Gastroesophageal sphincter (tissue), 4 donors: ENCODE measurements around the gene PLA2G5. TPM values are rescaled to one million over a fixed set of nuclear protein-coding genes. Genes with fewer than 3 reads are reported as not detected.
A peak's percentile ranks its signal among the peaks of the same experiment; 100 is the strongest.

Experiments used
- ATAC-seq: fragments of 150-250 bp; one replicate; pipeline ENCODE4 v1.9.1; 2016; ENCODE audit warnings: mild to moderate bottlenecking, moderate library complexity
- H3K27ac ChIP-seq, 4 donors: fragments of 200-600 bp; sonication (generic) in 3 of 4; 1 replicate in 3 of 4; 2 replicates in 1 of 4; pipeline ENCODE4 v1.5.1; 2016 to 2019
- H3K27me3 ChIP-seq: fragments of 200-600 bp; sonication (generic); one replicate; pipeline ENCODE4 v1.5.1; 2019
- H3K36me3 ChIP-seq, 2 donors: fragments of 200-600 bp; sonication (generic); one replicate each; pipeline ENCODE4 v1.5.1; 2019; ENCODE audit warnings: control low read depth in 1 of 2
- H3K4me1 ChIP-seq, 3 donors: fragments of 200-600 bp; sonication (generic); 1 replicate in 2 of 3; 2 replicates in 1 of 3; pipeline ENCODE4 v1.5.1; 2016 to 2019; ENCODE audit warnings: control low read depth in 2 of 3
- H3K4me3 ChIP-seq, 2 donors: fragments of 200-600 bp; sonication (generic); one replicate each; pipeline ENCODE4 v1.5.1; 2019; ENCODE audit warnings: mild to moderate bottlenecking in 1 of 2, moderate library complexity in 1 of 2
- H3K9me3 ChIP-seq, 3 donors: fragments of 200-600 bp; sonication (generic); one replicate each; pipeline ENCODE4 v1.5.1; 2017 to 2019; ENCODE audit warnings: control low read depth in 2 of 3
- EP300 ChIP-seq: sonication (generic); formaldehyde crosslinking; IDR thresholded peaks from one replicate; pipeline ENCODE4 v1.6.1; 2017; ENCODE audit warnings: antibody characterized with exemption, mild to moderate bottlenecking
- POLR2A ChIP-seq, 2 donors: fragments of 450-650 bp; IDR thresholded peaks; one replicate each; pipeline ENCODE4 v1.6.1; 2017; ENCODE audit warnings: antibody characterized with exemption in 2 of 2, mild to moderate bottlenecking in 2 of 2, moderate library complexity in 1 of 2
- POLR2AphosphoS5 ChIP-seq: sonication (generic); formaldehyde crosslinking; IDR thresholded peaks from one replicate; pipeline ENCODE4 v1.6.1; 2017; ENCODE audit warnings: antibody characterized with exemption
- WGBS, 2 donors: methylation state at CpG; one replicate each; pipeline ENCODE4 v1.1.5; 2018; ENCODE audit warnings: low coverage in 1 of 2; 5-methylcytosine and 5-hydroxymethylcytosine counted together
- total RNA-seq, 4 donors: library from RNA; depleted of rRNA; stranded (reverse); fragments of >200 nt; gene quantifications; one replicate each; pipeline ENCODE4 v1.1.0, GENCODE V29; 2016
- TF ChIP-seq, protein P1 (sequence below), 4 experiments: fragments of 200-600 bp in 2 of 4; fragments of 450-650 bp in 2 of 4; sonication (generic) in 1 of 4; IDR thresholded peaks; one replicate each; pipeline ENCODE4 v1.5.1; 2017 to 2019; ENCODE audit warnings: antibody characterized with exemption in 4 of 4, mild to moderate bottlenecking in 2 of 4, moderate library complexity in 2 of 4

Gene PLA2G5
- total RNA-seq, 4 donors from 2014 or later, result 8.8 to 47.1 (median 23.4) TPM

DNA sequence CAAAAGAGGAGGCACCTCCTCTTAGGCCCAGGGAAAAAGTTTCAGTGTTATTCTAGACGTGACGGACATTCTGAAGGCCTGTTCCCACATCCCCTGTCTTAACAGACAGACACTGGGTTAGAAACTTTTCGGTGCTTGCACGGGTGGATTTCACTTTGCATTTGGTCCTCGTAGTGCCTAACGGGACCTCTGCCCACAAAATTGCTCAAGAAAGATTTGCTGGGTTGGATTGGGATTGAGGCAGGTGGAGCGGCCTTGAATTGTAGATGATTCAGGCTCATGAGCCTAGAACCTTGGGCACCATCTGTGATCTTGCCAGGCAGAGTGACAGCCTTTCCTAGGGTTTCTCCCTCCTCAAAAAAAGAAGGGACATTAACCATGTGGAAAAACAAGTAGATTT, 2.8 kb downstream of the PLA2G5 start:
- Histone ChIP-seq H3K4me1 (peaks cover 3 to 73% (median 6%) of the 10 kb centered on the region in 3 donors), H3K27ac (peak overlapping the region in 3 of 4 donors; percentile 52 to 87 (median 81))

DNA sequence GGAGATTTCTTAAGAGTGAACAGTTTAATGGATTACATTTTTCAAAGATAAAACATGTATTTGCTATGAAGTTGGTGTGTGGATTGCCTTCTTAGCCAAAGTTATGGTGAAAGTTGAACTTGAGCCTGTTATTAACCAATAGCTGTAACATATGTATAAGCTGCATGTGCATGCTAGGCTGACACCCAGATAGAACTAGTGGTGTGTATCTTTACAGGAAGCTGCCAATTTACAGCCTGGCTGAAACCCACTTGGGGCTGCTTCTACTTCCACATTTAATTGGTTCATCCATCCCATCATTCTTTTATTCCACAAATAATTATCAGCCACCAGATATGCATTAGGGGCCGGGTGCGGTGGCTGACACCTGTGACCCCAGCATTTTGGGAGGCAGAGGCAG, 3.3 kb downstream of the PLA2G5 start:
- peaks cover 3 to 73% (median 6%) of the 10 kb centered on the region in 3 donors for H3K4me1 ChIP-seq
- H3K4me3 ChIP-seq, result no peak overlapping the region
- peak overlapping the region in 2 of 4 donors; percentile 52 to 87 for H3K27ac ChIP-seq
- ATAC-seq, result no peak
- no peaks in the 10 kb centered on the region for H3K36me3 ChIP-seq
- 60% methylated on average over 1 of the region's 2 CpGs; no CpG with 5 or more reads in 1 of the 2 donors for WGBS, 2 donors
- TF ChIP-seq, protein P1, sequence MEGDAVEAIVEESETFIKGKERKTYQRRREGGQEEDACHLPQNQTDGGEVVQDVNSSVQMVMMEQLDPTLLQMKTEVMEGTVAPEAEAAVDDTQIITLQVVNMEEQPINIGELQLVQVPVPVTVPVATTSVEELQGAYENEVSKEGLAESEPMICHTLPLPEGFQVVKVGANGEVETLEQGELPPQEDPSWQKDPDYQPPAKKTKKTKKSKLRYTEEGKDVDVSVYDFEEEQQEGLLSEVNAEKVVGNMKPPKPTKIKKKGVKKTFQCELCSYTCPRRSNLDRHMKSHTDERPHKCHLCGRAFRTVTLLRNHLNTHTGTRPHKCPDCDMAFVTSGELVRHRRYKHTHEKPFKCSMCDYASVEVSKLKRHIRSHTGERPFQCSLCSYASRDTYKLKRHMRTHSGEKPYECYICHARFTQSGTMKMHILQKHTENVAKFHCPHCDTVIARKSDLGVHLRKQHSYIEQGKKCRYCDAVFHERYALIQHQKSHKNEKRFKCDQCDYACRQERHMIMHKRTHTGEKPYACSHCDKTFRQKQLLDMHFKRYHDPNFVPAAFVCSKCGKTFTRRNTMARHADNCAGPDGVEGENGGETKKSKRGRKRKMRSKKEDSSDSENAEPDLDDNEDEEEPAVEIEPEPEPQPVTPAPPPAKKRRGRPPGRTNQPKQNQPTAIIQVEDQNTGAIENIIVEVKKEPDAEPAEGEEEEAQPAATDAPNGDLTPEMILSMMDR (IDR thresholded peaks at IDR 0.05), result no peak
- no peak for TF ChIP-seq EP300
- TF ChIP-seq POLR2A (IDR thresholded peaks at IDR 0.05), result no peak
- TF ChIP-seq POLR2AphosphoS5, result no peak
- no peaks in the 10 kb centered on the region for H3K9me3 ChIP-seq
- no peaks in the 10 kb centered on the region for H3K27me3 ChIP-seq

More for the DNA sequence above, 2.8 kb downstream of the PLA2G5 start:
- no peaks in the 10 kb centered on the region for H3K36me3 ChIP-seq
- no peak for TF ChIP-seq POLR2AphosphoS5
- H3K9me3 ChIP-seq, result no peaks in the 10 kb centered on the region
- no peak overlapping the region for H3K4me3 ChIP-seq
- no peaks in the 10 kb centered on the region for H3K27me3 ChIP-seq
- ATAC-seq, result no peak
- WGBS, 2 donors, result 81 to 92% methylated on average over 2 to 3 of the region's 7 CpGs

DNA sequence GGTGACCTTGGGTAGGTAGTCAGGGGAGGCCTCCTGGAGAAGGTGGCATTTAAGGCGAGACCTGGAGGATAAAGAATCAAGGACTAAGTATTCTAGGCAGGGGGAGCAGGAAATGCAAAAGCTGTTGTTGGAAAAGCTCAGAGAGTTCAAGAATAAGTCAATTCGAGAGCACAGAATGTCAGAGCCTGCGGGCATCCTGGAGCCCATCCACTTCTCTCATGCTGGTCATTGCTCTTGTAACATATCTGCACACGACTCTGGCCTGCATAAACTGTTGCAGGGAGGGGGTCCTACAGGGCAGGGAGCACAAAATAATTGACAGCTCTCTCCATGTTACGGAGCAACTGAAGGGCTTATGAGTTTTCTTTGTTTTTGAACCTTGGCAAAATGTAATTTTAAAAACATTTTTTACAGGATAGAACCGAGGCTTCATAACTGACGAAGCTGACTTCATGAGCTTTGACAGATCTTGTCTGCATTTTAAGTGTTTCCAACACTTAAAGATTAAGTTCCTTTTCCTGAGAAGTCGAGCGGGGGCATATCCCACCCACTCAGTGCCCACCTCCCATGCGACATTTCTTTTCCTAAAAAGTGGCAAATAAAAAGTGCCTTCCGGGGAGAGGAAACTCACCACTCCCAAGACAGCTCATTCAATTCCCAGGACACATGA, 4.2 kb downstream of the PLA2G5 start:
- H3K9me3 ChIP-seq, result no peaks in the 10 kb centered on the region
- ATAC-seq, result no peak
- H3K27me3 ChIP-seq, result no peaks in the 10 kb centered on the region
- WGBS, 2 donors, result 64 to 72% methylated on average over 10 of the region's 11 CpGs
- no peaks in the 10 kb centered on the region for H3K36me3 ChIP-seq
- TF ChIP-seq, protein P1 (IDR thresholded peaks at IDR 0.05), result no peak
- TF ChIP-seq EP300, result no peak
- TF ChIP-seq POLR2AphosphoS5, result no peak
- TF ChIP-seq POLR2A (IDR thresholded peaks at IDR 0.05), result no peak
- no peak overlapping the region for H3K4me3 ChIP-seq
- H3K4me1 ChIP-seq, result peaks cover 3 to 76% (median 3%) of the 10 kb centered on the region in 3 donors
- peak overlapping the region in 2 of 4 donors; percentile 45 to 48 for H3K27ac ChIP-seq

DNA sequence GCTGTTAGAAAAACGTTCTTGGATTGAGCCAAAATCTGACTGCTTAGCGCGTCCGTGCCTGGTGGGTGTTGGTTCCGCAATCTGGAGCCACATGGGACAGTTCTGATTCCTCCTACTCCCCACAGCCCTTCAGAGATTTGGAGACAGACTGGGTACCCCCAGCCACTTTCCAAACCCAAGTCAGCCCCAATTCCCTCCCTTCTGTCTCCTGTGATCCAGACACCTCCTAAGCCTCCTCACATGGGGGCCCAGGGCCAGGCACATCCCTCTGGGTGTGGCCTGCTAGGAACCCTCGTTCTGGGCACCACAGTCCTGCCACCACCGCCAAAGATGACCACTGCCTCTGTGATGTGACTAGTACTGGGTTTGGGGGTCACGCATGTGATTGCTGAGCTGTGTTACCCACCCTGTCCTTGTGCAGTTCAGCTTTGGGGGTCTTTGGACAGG, 4.8 kb downstream of the PLA2G5 start:
- WGBS, 2 donors, result 24 to 60% methylated on average over 2 to 5 of the region's 8 CpGs
- Histone ChIP-seq H3K27me3 (no peaks in the 10 kb centered on the region), H3K27ac (peak overlapping the region in 3 of 4 donors; percentile 27 to 48 (median 45)), H3K36me3 (no peaks in the 10 kb centered on the region), H3K4me1 (peaks cover 0 to 74% (median 2%) of the 10 kb centered on the region in 3 donors), H3K4me3 (no peak overlapping the region), H3K9me3 (no peaks in the 10 kb centered on the region)
- TF ChIP-seq, protein P1 (IDR thresholded peaks at IDR 0.05), result no peak
- TF ChIP-seq POLR2AphosphoS5, result peak; percentile 12
- TF ChIP-seq EP300, result no peak
- no peak for TF ChIP-seq POLR2A (IDR thresholded peaks at IDR 0.05)
- peak; percentile 37 for ATAC-seq

DNA sequence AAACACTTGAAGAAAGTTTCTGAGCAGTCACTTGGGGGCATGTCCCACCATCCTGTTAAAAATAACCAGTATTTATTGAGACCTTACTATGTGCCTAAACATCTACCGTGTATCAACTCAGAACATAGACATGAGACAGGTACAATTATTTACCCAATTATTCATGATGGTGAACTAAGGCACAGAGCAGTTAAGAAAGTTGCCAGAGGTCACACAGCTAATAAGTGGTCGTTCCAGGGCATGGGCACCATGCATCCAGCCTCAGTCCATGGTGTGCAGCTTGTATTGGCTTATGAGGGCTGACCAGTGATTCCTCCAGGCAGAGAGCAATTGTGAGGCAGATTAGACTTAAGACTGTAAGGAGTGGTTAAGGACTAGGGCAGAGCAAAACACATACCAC, 5.4 kb downstream of the PLA2G5 start:
- H3K27ac ChIP-seq, result no peak overlapping the region
- H3K9me3 ChIP-seq, result no peaks in the 10 kb centered on the region
- TF ChIP-seq EP300 (no peak), POLR2AphosphoS5 (no peak), POLR2A (IDR thresholded peaks at IDR 0.05) (no peak)
- TF ChIP-seq, protein P1 (IDR thresholded peaks at IDR 0.05), result no peak
- peaks cover 0 to 74% (median 0%) of the 10 kb centered on the region in 3 donors for H3K4me1 ChIP-seq
- WGBS, 2 donors, result 88 to 93% methylated on average over 2 of the region's 2 CpGs
- no peaks in the 10 kb centered on the region for H3K36me3 ChIP-seq
- H3K4me3 ChIP-seq, result no peak overlapping the region
- ATAC-seq, result no peak
- no peaks in the 10 kb centered on the region for H3K27me3 ChIP-seq
